PC-3 (cell line): ENCODE data around the gene AHDC1. TPM values are rescaled to one million over a fixed set of nuclear protein-coding genes. Genes with fewer than 3 reads are reported as not detected.
"Not testable (repeated sequence)": the region's sequence is repeated elsewhere in the genome, so short reads cannot be mapped to it uniquely, and the experiment has no call there.

Experiments used
- ATAC-seq: fragments of 200-7000 bp; cut with Tn5 transposase; 2 replicates; pipeline ENCODE4 v1.9.1; 2020; ENCODE audit warnings: mild to moderate bottlenecking, moderate library complexity
- BruUV-seq: library from RNA; stranded (reverse); fragments of 400-500 nt; replicated peaks from 2 replicates; lab custom pipeline; 2021; lab: Mats Ljungman, UMichigan
- CTCF ChIA-PET: fragments of 300-600 bp; sonication (Branson Sonifier 250); formaldehyde crosslinking; loops from one replicate; lab custom pipeline; 2022; ENCODE audit warnings: antibody characterized with exemption; lab: Charles Lee
- POLR2A ChIA-PET: fragments of 300-600 bp; sonication (Branson Sonifier 250); formaldehyde crosslinking; loops from one replicate; lab custom pipeline; 2022; ENCODE audit warnings: antibody characterized with exemption; ENCODE audit not compliant: unreplicated experiment; lab: Charles Lee
- DNase-seq: peaks from one replicate; pipeline ENCODE4 v3.0.0-alpha.2; 2015
- H2AFZ ChIP-seq: fragments of 300-600 bp; sonication (generic); 2 replicates; pipeline ENCODE4 v1.6.0; 2016; ENCODE audit warnings: antibody characterized with exemption, low read length
- H3F3A ChIP-seq: fragments of 300-600 bp; sonication (generic); one replicate; pipeline ENCODE4 v1.6.0; 2017; ENCODE audit warnings: antibody characterized with exemption, low read length, control low read depth, mild to moderate bottlenecking; ENCODE audit not compliant: unreplicated experiment
- H3K27ac ChIP-seq: fragments of 300-600 bp; sonication (generic); 2 replicates; pipeline ENCODE4 v1.5.1; 2016; ENCODE audit warnings: mild to moderate bottlenecking, low read length
- H3K27me3 ChIP-seq: fragments of 300-600 bp; sonication (generic); 2 replicates; pipeline ENCODE4 v1.6.1; 2016; ENCODE audit warnings: low read length, mixed read lengths
- H3K36me3 ChIP-seq: fragments of 300-600 bp; sonication (generic); 2 replicates; pipeline ENCODE4 v1.6.1; 2016; ENCODE audit warnings: low read depth, mixed run types, low read length, mixed read lengths
- H3K4me1 ChIP-seq: fragments of 300-600 bp; sonication (generic); 2 replicates; pipeline ENCODE4 v1.5.1; 2016; ENCODE audit warnings: low read length; ENCODE audit not compliant: insufficient read depth
- H3K4me2 ChIP-seq: fragments of 300-600 bp; sonication (generic); 2 replicates; pipeline ENCODE4 v1.6.0; 2016; ENCODE audit warnings: low read length
- H3K4me3 ChIP-seq: fragments of 300-600 bp; sonication (generic); 2 replicates; pipeline ENCODE4 v1.5.1; 2016; ENCODE audit warnings: mild to moderate bottlenecking, low read length, mixed read lengths
- H3K79me2 ChIP-seq: fragments of 300-600 bp; sonication (generic); 2 replicates; pipeline ENCODE4 v1.6.1; 2017; ENCODE audit warnings: low read length, mixed read lengths
- H3K9ac ChIP-seq: fragments of 300-600 bp; sonication (generic); 2 replicates; pipeline ENCODE4 v1.6.0; 2016; ENCODE audit warnings: mild to moderate bottlenecking, low read length
- H3K9me2 ChIP-seq: fragments of 300-600 bp; sonication (generic); replicated peaks from 2 replicates; pipeline ENCODE4 v1.6.1; 2016; ENCODE audit warnings: mixed run types, low read length, mixed read lengths
- H3K9me3 ChIP-seq: fragments of 300-600 bp; sonication (generic); 2 replicates; pipeline ENCODE4 v1.6.1; 2016; ENCODE audit warnings: low read length, mixed read lengths
- H4K20me1 ChIP-seq: fragments of 300-600 bp; sonication (generic); 2 replicates; pipeline ENCODE4 v1.6.1; 2016; ENCODE audit warnings: low read length, mixed read lengths
- CTCF ChIP-seq: fragments of 300-600 bp; sonication (generic); conservative IDR thresholded peaks from 2 replicates; pipeline ENCODE4 v1.5.1; 2017; ENCODE audit warnings: antibody characterized with exemption, low read depth, mild to moderate bottlenecking, low read length
- EZH2 ChIP-seq: fragments of 300-600 bp; sonication (generic); IDR thresholded peaks from one replicate; pipeline ENCODE4 v1.6.1; 2017; ENCODE audit warnings: antibody characterized with exemption, mild to moderate bottlenecking, low read length; ENCODE audit not compliant: unreplicated experiment
- EZH2phosphoT487 ChIP-seq: fragments of 300-600 bp; sonication (generic); IDR thresholded peaks from 2 replicates; pipeline ENCODE4 v1.6.1; 2018; ENCODE audit warnings: mild to moderate bottlenecking, antibody characterized with exemption, low read length, borderline replicate concordance
- intact Hi-C: fragments of 100-400 bp; cut with micrococcal nuclease; formaldehyde crosslinking; loops from 2 replicates; pipeline ENCODE4 v1.9.0; 2023
- total RNA-seq: library from RNA; depleted of rRNA; stranded (reverse); fragments of >200 nt; gene quantifications from 2 replicates; pipeline ENCODE4 v1.2.3, GENCODE V29; 2014

Gene AHDC1
- total RNA-seq, 1 experiment from 2014 or later: 15.2 TPM

- no peak overlapping the region for H2AFZ ChIP-seq
- H3K9me2 ChIP-seq: no peaks in the 10 kb centered on the region
- H3K9ac ChIP-seq: no peak overlapping the region
- no peaks in the 10 kb centered on the region for H3K9me3 ChIP-seq
- H4K20me1 ChIP-seq: no peaks in the 10 kb centered on the region
- no TSS peak for BruUV-seq
- CTCF ChIA-PET: no interaction called here
- H3K36me3 ChIP-seq: no peaks in the 10 kb centered on the region
- intact Hi-C loops: no loop called here
- no peak overlapping the region for H3K27ac ChIP-seq
- no peaks in the 10 kb centered on the region for H3K27me3 ChIP-seq
- no peaks in the 10 kb centered on the region for H3F3A ChIP-seq
- H3K4me1 ChIP-seq: no peaks in the 10 kb centered on the region
- H3K4me2 ChIP-seq: no peak overlapping the region
- no peak for TF ChIP-seq EZH2phosphoT487
- TF ChIP-seq EZH2: no peak
- no peak for TF ChIP-seq CTCF
- POLR2A ChIA-PET: no interaction called here
- DNase-seq (no peak), ATAC-seq (no peak)
- no peaks in the 10 kb centered on the region for H3K79me2 ChIP-seq
- no peak overlapping the region for H3K4me3 ChIP-seq
Measured at GRCh38 chr1:27645071-27645415, 41.1 kb upstream of the AHDC1 start.

GRCh38 chr1:27644369-27645070 is 40.6 kb upstream of the AHDC1 start:
- BruUV-seq: no TSS peak
- no peak overlapping the region for H3K4me2 ChIP-seq
- ChIA-PET CTCF (no interaction called here), POLR2A (no interaction called here)
- H3K9me2 ChIP-seq: no peaks in the 10 kb centered on the region
- H3K36me3 ChIP-seq: no peaks in the 10 kb centered on the region
- H4K20me1 ChIP-seq: no peaks in the 10 kb centered on the region
- no peak overlapping the region for H3K4me3 ChIP-seq
- ATAC-seq: no peak
- no peaks in the 10 kb centered on the region for H3F3A ChIP-seq
- no peaks in the 10 kb centered on the region for H3K27me3 ChIP-seq
- H2AFZ ChIP-seq: no peak overlapping the region
- H3K79me2 ChIP-seq: no peaks in the 10 kb centered on the region
- intact Hi-C loops: loop anchor here (1.0 kb wide), 1 partner anchor 19 kb away; no protein-coding TSS in a partner anchor
- H3K9me3 ChIP-seq: no peaks in the 10 kb centered on the region
- DNase-seq: no peak
- no peak overlapping the region for H3K27ac ChIP-seq
- no peak overlapping the region for H3K9ac ChIP-seq
- TF ChIP-seq EZH2phosphoT487: no peak
- no peak for TF ChIP-seq EZH2
- no peak for TF ChIP-seq CTCF
- H3K4me1 ChIP-seq: no peaks in the 10 kb centered on the region

DNA sequence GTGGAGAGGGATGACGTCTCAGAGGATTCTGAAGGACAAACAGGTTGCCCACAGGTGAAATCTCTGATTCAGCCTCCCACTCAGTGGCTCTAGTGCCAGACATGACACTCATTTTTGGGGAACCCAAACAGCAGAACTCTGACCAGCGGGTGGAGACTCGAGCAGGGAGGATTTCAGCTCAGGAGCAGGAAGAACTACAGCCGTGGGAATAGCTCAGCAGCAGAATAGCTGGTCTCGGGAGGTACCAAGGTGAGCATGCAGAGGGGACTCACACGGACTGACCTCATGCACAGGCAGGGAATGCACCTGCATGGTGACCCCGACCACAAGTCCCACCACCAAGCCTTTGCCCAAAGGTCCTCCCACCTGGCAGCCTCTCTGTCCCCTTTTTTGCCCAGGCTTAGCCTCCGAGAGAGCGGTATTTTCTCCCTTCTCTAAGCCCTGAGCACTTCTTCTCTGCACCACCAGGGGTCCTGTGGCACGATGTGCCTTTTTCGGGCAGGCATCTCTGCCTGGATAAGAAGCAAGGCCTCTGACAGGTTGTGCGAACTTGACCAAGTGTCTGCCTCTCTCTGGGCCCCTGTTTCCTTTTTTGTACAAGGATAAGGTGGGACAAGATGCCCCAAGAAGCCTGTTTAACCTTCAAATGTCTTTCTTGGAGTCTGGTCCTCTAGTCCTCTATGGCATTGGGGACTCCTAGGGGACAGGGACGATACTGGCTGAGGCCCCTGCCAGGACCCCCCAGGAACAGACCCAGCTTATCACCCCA is 39.8 kb upstream of the AHDC1 start:
- Histone ChIP-seq H3K9me2 (no peaks in the 10 kb centered on the region), H3K4me3 (no peak overlapping the region), H3K36me3 (no peaks in the 10 kb centered on the region), H3K27ac (no peak overlapping the region), H3K4me2 (no peak overlapping the region), H3F3A (no peaks in the 10 kb centered on the region), H3K9ac (no peak overlapping the region), H3K27me3 (no peaks in the 10 kb centered on the region), H3K4me1 (no peaks in the 10 kb centered on the region), H3K9me3 (no peaks in the 10 kb centered on the region), H4K20me1 (no peaks in the 10 kb centered on the region), H2AFZ (no peak overlapping the region), H3K79me2 (no peaks in the 10 kb centered on the region)
- no TSS peak for BruUV-seq
- no peak for TF ChIP-seq EZH2phosphoT487
- no peak for TF ChIP-seq EZH2
- TF ChIP-seq CTCF: peak; percentile 80
- DNase-seq (peak; percentile 59), ATAC-seq (peak; percentile 80)
- ChIA-PET POLR2A (no interaction called here), CTCF (interaction anchor here (0.7 kb wide), 1 partner anchor 204 kb away, joined by 3 read pairs; no protein-coding TSS in a partner anchor)
- intact Hi-C loops: loop anchor here (1.0 kb wide), 1 partner anchor 20 kb away; no protein-coding TSS in a partner anchor

DNA sequence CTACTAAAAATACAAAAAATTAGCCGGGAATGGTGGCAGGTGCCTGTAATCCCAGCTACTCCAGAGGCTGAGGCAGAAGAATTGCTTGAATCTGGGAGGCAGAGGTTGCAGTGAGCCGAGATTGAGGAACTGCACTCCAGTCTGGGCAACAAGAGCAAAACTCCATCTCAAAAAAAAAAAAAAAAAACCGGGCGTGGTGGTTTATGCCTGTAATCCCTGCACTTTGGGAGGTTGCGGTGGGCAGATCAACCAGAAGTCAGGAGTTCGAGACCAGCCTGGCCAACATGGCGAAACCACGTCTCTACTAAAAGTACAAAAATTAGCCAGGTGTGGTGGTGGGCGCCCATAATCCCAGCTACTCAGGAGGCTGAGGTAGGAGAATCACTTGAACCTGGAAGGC is 36.6 kb upstream of the AHDC1 start:
- POLR2A ChIA-PET, H3K9me2 ChIP-seq, CTCF ChIA-PET, H3K36me3 ChIP-seq, H3K79me2 ChIP-seq, H3K9me3 ChIP-seq, ATAC-seq, H3K9ac ChIP-seq, H3K4me2 ChIP-seq, H3K27ac ChIP-seq, H3K4me1 ChIP-seq, H3K4me3 ChIP-seq, DNase-seq, H3F3A ChIP-seq, BruUV-seq, H2AFZ ChIP-seq, intact Hi-C loops, H4K20me1 ChIP-seq, H3K27me3 ChIP-seq: not testable (repeated sequence)
